Astrocyte (in vitro differentiated cells and primary cell): ENCODE data around the gene PAFAH1B1. TPM values are rescaled to one million over a fixed set of nuclear protein-coding genes. Genes with fewer than 3 reads are reported as not detected.

ENCODE experiments used
- DNase-seq: peaks from one replicate; pipeline ENCODE4 v3.0.0-alpha.2; 2010; ENCODE audit warnings: low read depth
- FAIRE-seq: peaks from 2 replicates; lab custom pipeline; 2011; peaks lifted over from hg19 to GRCh38; lab: Jason Lieb, UNC
- H2AFZ ChIP-seq: 2 replicates; pipeline ENCODE4 v1.6.0; 2012; ENCODE audit warnings: low read depth, low read length, inconsistent platforms
- H3K27ac ChIP-seq: 2 replicates; pipeline ENCODE4 v1.5.1; 2011; ENCODE audit warnings: low read depth, low read length, inconsistent platforms
- H3K27me3 ChIP-seq: 2 replicates; pipeline ENCODE4 v1.6.0; 2011; ENCODE audit warnings: low read length, inconsistent platforms; ENCODE audit not compliant: insufficient read depth
- H3K36me3 ChIP-seq: 2 replicates; pipeline ENCODE4 v1.5.1; 2011; ENCODE audit warnings: low read length, inconsistent platforms; ENCODE audit not compliant: insufficient read depth
- H3K4me1 ChIP-seq: 2 replicates; pipeline ENCODE4 v1.5.1; 2011; ENCODE audit warnings: low read length, inconsistent platforms; ENCODE audit not compliant: insufficient read depth
- H3K4me2 ChIP-seq: 2 replicates; pipeline ENCODE4 v1.6.0; 2012; ENCODE audit warnings: low read length, inconsistent platforms
- H3K4me3 ChIP-seq: 2 replicates; pipeline ENCODE4 v1.5.1; 2011; ENCODE audit warnings: low read depth, mild to moderate bottlenecking, low read length, inconsistent platforms; ENCODE audit not compliant: insufficient read depth
- H3K79me2 ChIP-seq: 2 replicates; pipeline ENCODE4 v1.6.0; 2012; ENCODE audit warnings: mild to moderate bottlenecking, low read length, inconsistent platforms; ENCODE audit not compliant: insufficient read depth
- H3K9ac ChIP-seq: 2 replicates; pipeline ENCODE4 v1.6.0; 2012; ENCODE audit warnings: mild to moderate bottlenecking, low read length, inconsistent platforms
- H3K9me3 ChIP-seq: 2 replicates; pipeline ENCODE4 v1.5.1; 2012; ENCODE audit warnings: low read depth, mild to moderate bottlenecking, low read length, inconsistent platforms; ENCODE audit not compliant: insufficient read depth
- H4K20me1 ChIP-seq: 2 replicates; pipeline ENCODE4 v1.6.0; 2012; ENCODE audit warnings: low read length, inconsistent platforms; ENCODE audit not compliant: insufficient read depth
- H3K27ac Mint-ChIP-seq: one replicate; pipeline ENCODE4 v1.8.0; 2021; ENCODE audit warnings: mild to moderate bottlenecking, mixed read lengths; ENCODE audit not compliant: unreplicated experiment
- H3K27me3 Mint-ChIP-seq: one replicate; pipeline ENCODE4 v1.8.0; 2021; ENCODE audit warnings: low read depth, mixed read lengths; ENCODE audit not compliant: unreplicated experiment
- H3K36me3 Mint-ChIP-seq: one replicate; pipeline ENCODE4 v1.8.0; 2021; ENCODE audit warnings: low read depth, mixed read lengths; ENCODE audit not compliant: unreplicated experiment
- H3K4me1 Mint-ChIP-seq: one replicate; pipeline ENCODE4 v1.8.0; 2021; ENCODE audit warnings: low read depth, mixed read lengths; ENCODE audit not compliant: unreplicated experiment
- H3K4me3 Mint-ChIP-seq: one replicate; pipeline ENCODE4 v1.8.0; 2021; ENCODE audit warnings: mild to moderate bottlenecking, moderate library complexity, mixed read lengths; ENCODE audit not compliant: unreplicated experiment
- H3K9me3 Mint-ChIP-seq: one replicate; pipeline ENCODE4 v1.8.0; 2021; ENCODE audit warnings: mild to moderate bottlenecking, mixed read lengths; ENCODE audit not compliant: unreplicated experiment
- CTCF ChIP-seq: IDR thresholded peaks from 2 replicates; pipeline ENCODE4 v1.5.1; 2011; ENCODE audit warnings: low read depth, mild to moderate bottlenecking, inconsistent platforms, low read length, moderate library complexity; ENCODE audit not compliant: insufficient read depth
- EZH2 ChIP-seq: IDR thresholded peaks from 2 replicates; pipeline ENCODE4 v1.6.1; 2012; ENCODE audit warnings: mild to moderate bottlenecking, low read length, inconsistent platforms; ENCODE audit not compliant: insufficient read depth
- microRNA-seq: library from miRNA; unstranded; fragments of <30 nt; microRNA quantifications from one replicate; pipeline ENCODE4 v1.2.0, GENCODE V29; 2020
- total RNA-seq: library from RNA; stranded (reverse); gene quantifications from 2 replicates; pipeline ENCODE4 v1.2.1, GENCODE V29; 2021

Gene PAFAH1B1
- total RNA-seq, 1 donor from 2014 or later = 195 TPM

GRCh38 chr17:2734939-2735338 lies 141.5 kb downstream of the PAFAH1B1 start:
- Histone ChIP-seq H3K9ac (no peak overlapping the region), H2AFZ (no peak overlapping the region), H3K79me2 (no peaks in the 10 kb centered on the region), H3K4me1 (no peaks in the 10 kb centered on the region), H3K4me2 (no peak overlapping the region), H3K36me3 (no peaks in the 10 kb centered on the region), H3K27me3 (peaks cover 5% of the 10 kb centered on the region), H3K27ac (no peak overlapping the region), H4K20me1 (no peaks in the 10 kb centered on the region), H3K9me3 (no peaks in the 10 kb centered on the region), H3K4me3 (no peak overlapping the region)
- no peaks in the 10 kb centered on the region for H3K36me3 Mint-ChIP-seq
- FAIRE-seq (no peak), DNase-seq (no peak)
- no peaks in the 10 kb centered on the region for H3K4me1 Mint-ChIP-seq
- no peak overlapping the region for H3K4me3 Mint-ChIP-seq
- H3K27me3 Mint-ChIP-seq = peaks cover 18% of the 10 kb centered on the region
- no peak overlapping the region for H3K27ac Mint-ChIP-seq
- no peaks in the 10 kb centered on the region for H3K9me3 Mint-ChIP-seq
- TF ChIP-seq EZH2 = no peak
- no peak for TF ChIP-seq CTCF

Small RNA genes within 50 kb of the gene (microRNA-seq; reads per million reads assigned to microRNA genes)
- 2.2 reads per million for gene MIR6776

Other genes starting within 250 kb of the PAFAH1B1 start
- gene MNT, start 192.6 kb upstream of the PAFAH1B1 start, total RNA-seq = 22.5 and 29.1 TPM in 2 replicates
- gene METTL16, start 81.8 kb upstream of the PAFAH1B1 start, total RNA-seq = 24.9 and 28.4 TPM in 2 replicates
- 48.0 and 53.6 TPM in 2 replicates for gene CLUH, start 118.1 kb downstream of the PAFAH1B1 start, total RNA-seq
- 0.29 and 0.36 TPM in 2 replicates for gene CCDC92B, start 156.0 kb downstream of the PAFAH1B1 start, total RNA-seq
- gene RAP1GAP2, start 202.8 kb downstream of the PAFAH1B1 start, total RNA-seq = 7.8 and 8.6 TPM in 2 replicates